ENCODE measurements around the gene BCL10. TPM values are rescaled to one million over a fixed set of nuclear protein-coding genes. Genes with fewer than 3 reads are reported as not detected.
A peak's percentile ranks its signal among the peaks of the same experiment; 100 is the strongest.

Gene BCL10
- polyA plus RNA-seq, 1 donor from 2014 or later, result 17.3 TPM

- H3K9ac ChIP-seq (ENCODE audit: low read length), result no peak overlapping the region
- H3K36me3 ChIP-seq (ENCODE audit: insufficient read depth, low read length), result no peaks in the 10 kb centered on the region
- no peaks in the 10 kb centered on the region for H3F3A ChIP-seq (ENCODE audit: insufficient read depth, low read length, poor library complexity, severe bottlenecking)
- no peak overlapping the region for H2AFZ ChIP-seq (ENCODE audit: low read depth, low read length)
- no peak overlapping the region for H3K4me2 ChIP-seq (ENCODE audit: low read length)
- no peak overlapping the region for H3K27ac ChIP-seq (ENCODE audit: low read length)
- H3K4me3 ChIP-seq (ENCODE audit: low read length), result no peak overlapping the region
- H4K20me1 ChIP-seq (ENCODE audit: insufficient read depth), result no peaks in the 10 kb centered on the region
- no peaks in the 10 kb centered on the region for H3K9me3 ChIP-seq (ENCODE audit: low read length)
- TF ChIP-seq CTCF (IDR thresholded peaks at IDR 0.05; ENCODE audit: poor library complexity, severe bottlenecking) (no peak), POLR2AphosphoS5 (IDR thresholded peaks at IDR 0.05) (peak; percentile 40)
- H3K79me2 ChIP-seq (replicated peaks; ENCODE audit: insufficient read depth, low read length), result no peaks in the 10 kb centered on the region
- no peaks in the 10 kb centered on the region for H3K9me2 ChIP-seq (ENCODE audit: insufficient read depth, low read length)
- no peaks in the 10 kb centered on the region for H3K27me3 ChIP-seq (ENCODE audit: insufficient read depth, low read depth, low read length)
Measured at GRCh38 chr1:85224734-85225623, 51.5 kb downstream of the BCL10 start.

- Histone ChIP-seq H4K20me1 (ENCODE audit: insufficient read depth) (no peaks in the 10 kb centered on the region), H2AFZ (ENCODE audit: low read depth, low read length) (no peak overlapping the region), H3F3A (ENCODE audit: insufficient read depth, low read length, poor library complexity, severe bottlenecking) (no peaks in the 10 kb centered on the region), H3K9me3 (ENCODE audit: low read length) (no peaks in the 10 kb centered on the region), H3K4me2 (ENCODE audit: low read length) (no peak overlapping the region), H3K9me2 (ENCODE audit: insufficient read depth, low read length) (no peaks in the 10 kb centered on the region), H3K36me3 (ENCODE audit: insufficient read depth, low read length) (no peaks in the 10 kb centered on the region), H3K27ac (ENCODE audit: low read length) (no peak overlapping the region), H3K79me2 (replicated peaks; ENCODE audit: insufficient read depth, low read length) (no peaks in the 10 kb centered on the region), H3K9ac (ENCODE audit: low read length) (no peak overlapping the region), H3K27me3 (ENCODE audit: insufficient read depth, low read depth, low read length) (no peaks in the 10 kb centered on the region), H3K4me3 (ENCODE audit: low read length) (no peak overlapping the region)
- TF ChIP-seq EP300 (conservative IDR thresholded peaks at IDR 0.05; ENCODE audit: poor library complexity, severe bottlenecking) (no peak), CTCF (IDR thresholded peaks at IDR 0.05; ENCODE audit: poor library complexity, severe bottlenecking) (no peak), RAD21 (conservative IDR thresholded peaks at IDR 0.05) (no peak), MXI1 (conservative IDR thresholded peaks at IDR 0.05; ENCODE audit: poor library complexity, severe bottlenecking) (no peak), TAF1 (IDR thresholded peaks at IDR 0.05; ENCODE audit: low read depth) (no peak), SMC3 (conservative IDR thresholded peaks at IDR 0.05; ENCODE audit: poor library complexity) (no peak), REST (IDR thresholded peaks at IDR 0.05; ENCODE audit: borderline replicate concordance) (no peak), POLR2AphosphoS5 (IDR thresholded peaks at IDR 0.05) (no peak), EZH2 (IDR thresholded peaks at IDR 0.05; ENCODE audit: borderline replicate concordance, insufficient read depth, low read length, poor library complexity, severe bottlenecking) (no peak)
Measured at GRCh38 chr1:85224295-85224694, 52.1 kb downstream of the BCL10 start.
